GM12891 (cell line): ENCODE measurements around the gene POLA2.
"Not testable (repeated sequence)": the region's sequence is repeated elsewhere in the genome, so short reads cannot be mapped to it uniquely, and the experiment has no call there.

Experiments used
- PAX5 ChIP-seq: IDR thresholded peaks from 2 replicates; pipeline ENCODE4 v1.6.1; 2011; ENCODE audit warnings: low read length, moderate library complexity, mild to moderate bottlenecking; ENCODE audit not compliant: insufficient read depth, severe bottlenecking
- POLR2A ChIP-seq: IDR thresholded peaks from 2 replicates; pipeline ENCODE4 v1.6.1; 2011; ENCODE audit warnings: low read depth, low read length, control low read depth
- POLR2AphosphoS5 ChIP-seq: IDR thresholded peaks from 2 replicates; pipeline ENCODE4 v1.6.1; 2011; ENCODE audit warnings: low read depth, low read length, control low read depth
- POU2F2 ChIP-seq: IDR thresholded peaks from 2 replicates; pipeline ENCODE4 v1.6.1; 2011; ENCODE audit warnings: low read depth, mild to moderate bottlenecking, control low read depth, low read length, moderate library complexity
- SPI1 ChIP-seq: IDR thresholded peaks from 2 replicates; pipeline ENCODE4 v1.6.1; 2011; ENCODE audit warnings: low read depth, low read length, control low read depth
- TAF1 ChIP-seq: IDR thresholded peaks from 2 replicates; pipeline ENCODE4 v1.6.1; 2011; ENCODE audit warnings: low read depth, low read length, control low read depth

GRCh38 chr11:65264747-65265146 lies 3.0 kb downstream of the POLA2 start:
- not testable (repeated sequence) for TF ChIP-seq POLR2A, SPI1, POLR2AphosphoS5, TAF1, PAX5, POU2F2
